ENCODE results near the gene METTL24.

DNA sequence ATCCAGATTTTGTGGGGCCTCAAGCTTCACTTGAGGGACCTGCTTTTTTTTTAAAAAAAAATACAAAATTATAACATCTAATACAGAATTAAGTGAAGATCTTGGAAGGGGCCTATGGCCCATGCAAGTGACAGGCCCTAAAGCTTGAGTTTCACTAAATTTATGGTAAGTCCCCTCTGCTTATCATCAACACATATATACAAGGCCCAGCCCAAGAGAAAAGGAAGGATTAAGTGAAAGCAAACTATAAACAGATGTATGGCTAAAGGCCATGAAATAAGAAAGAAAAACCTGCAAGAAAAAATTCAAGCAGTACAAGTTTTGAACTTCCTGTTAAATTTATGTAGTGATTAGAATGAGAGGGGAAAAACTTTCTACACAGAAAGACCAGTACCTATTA lies 91.2 kb downstream of the METTL24 start:
- TF ChIP-seq CTCF (IDR thresholded peaks at IDR 0.05; ENCODE audit: insufficient read depth, low read length) (no peak), SPI1 (IDR thresholded peaks at IDR 0.05; ENCODE audit: borderline replicate concordance, low read depth) (no peak), GABPA (IDR thresholded peaks at IDR 0.05; ENCODE audit: low read depth) (no peak), POLR2AphosphoS5 (IDR thresholded peaks at IDR 0.05; ENCODE audit: low read depth) (no peak)
